CD4-positive, alpha-beta T cell (primary cell): Measurements from ENCODE around the gene FARS2. TPM values are rescaled to one million over a fixed set of nuclear protein-coding genes. Genes with fewer than 3 reads are reported as not detected.

Experiments used
- ATAC-seq: fragments of 200-7000 bp; cut with Tn5 transposase; one replicate; pipeline ENCODE4 v1.10.0; 2022; ENCODE audit warnings: mild to moderate bottlenecking; ENCODE audit not compliant: poor library complexity
- CTCF ChIA-PET: fragments of 350-600 bp; sonication (Branson Sonifier 250); formaldehyde crosslinking; loops from one replicate; lab custom pipeline; 2021; ENCODE audit warnings: antibody characterized with exemption, inconsistent platforms; lab: Charles Lee
- POLR2A ChIA-PET: fragments of 350-600 bp; sonication (Branson Sonifier 250); formaldehyde crosslinking; loops from one replicate; lab custom pipeline; 2021; ENCODE audit warnings: antibody characterized with exemption, inconsistent platforms; lab: Charles Lee
- DNase-seq, 14 experiments: peaks; one replicate each; pipeline ENCODE4 v3.0.0-alpha.2; 2013 to 2020; ENCODE audit warnings: mixed read lengths in 2 of 14
- H3K27ac ChIP-seq, 2 donors: one replicate each; pipeline versions ENCODE4 v1.5.1 to v1.7.0; 2013; ENCODE audit warnings: low read length in 2 of 2, low read depth in 1 of 2, mild to moderate bottlenecking in 1 of 2
- H3K27me3 ChIP-seq, 2 experiments: 1 replicate in 1 of 2; 2 replicates in 1 of 2; pipeline versions ENCODE4 v1.6.1 to v1.7.0; 2013; ENCODE audit warnings: low read length in 2 of 2, control low read depth in 1 of 2, mild to moderate bottlenecking in 1 of 2, moderate library complexity in 1 of 2; ENCODE audit not compliant: insufficient read depth in 2 of 2, control insufficient read depth in 1 of 2
- H3K36me3 ChIP-seq: one replicate; pipeline ENCODE4 v1.6.1; 2013; ENCODE audit warnings: low read length, control low read depth; ENCODE audit not compliant: insufficient read depth
- H3K4me1 ChIP-seq: one replicate; pipeline ENCODE4 v1.6.1; 2013; ENCODE audit warnings: low read length, control low read depth; ENCODE audit not compliant: insufficient read depth
- H3K4me3 ChIP-seq: one replicate; pipeline ENCODE4 v1.5.1; 2013; ENCODE audit warnings: mild to moderate bottlenecking, low read length, moderate library complexity
- H3K9me3 ChIP-seq, 2 experiments: 1 replicate in 1 of 2; 2 replicates in 1 of 2; pipeline versions ENCODE4 v1.6.1 to v1.7.0; 2013; ENCODE audit warnings: low read length in 2 of 2, mild to moderate bottlenecking in 2 of 2, control low read depth in 1 of 2, moderate library complexity in 1 of 2; ENCODE audit not compliant: control insufficient read depth in 1 of 2, insufficient read depth in 1 of 2
- H3K27ac Mint-ChIP-seq: one replicate; pipeline ENCODE4 v1.8.0; 2020; ENCODE audit warnings: mixed read lengths
- H3K27me3 Mint-ChIP-seq: one replicate; pipeline ENCODE4 v1.8.0; 2021; ENCODE audit warnings: mixed read lengths
- H3K36me3 Mint-ChIP-seq: one replicate; pipeline ENCODE4 v1.8.0; 2021; ENCODE audit warnings: low read depth, mixed read lengths
- H3K4me1 Mint-ChIP-seq: one replicate; pipeline ENCODE4 v1.8.0; 2021; ENCODE audit warnings: low read depth, mixed read lengths
- H3K4me3 Mint-ChIP-seq: one replicate; pipeline ENCODE4 v1.8.0; 2020; ENCODE audit warnings: mild to moderate bottlenecking, mixed read lengths
- H3K9me3 Mint-ChIP-seq: one replicate; pipeline ENCODE4 v1.8.0; 2020; ENCODE audit warnings: mixed read lengths
- CTCF ChIP-seq: fragments of 200-600 bp; IDR thresholded peaks from one replicate; pipeline ENCODE4 v1.8.0; 2022; ENCODE audit warnings: antibody characterized with exemption, mild to moderate bottlenecking
- intact Hi-C, 2 experiments: fragments of 100-400 bp; cut with DNase I in 1 of 2; cut with micrococcal nuclease in 1 of 2; formaldehyde crosslinking; loops; one replicate each; pipeline versions ENCODE4 v1.15.1 to v1.9.0; 2023 to 2025; cut with DNase I, micrococcal nuclease
- total RNA-seq, 174 experiments: library from RNA in 2 of 174; stranded (reverse) in 2 of 174; gene quantifications; one replicate each; pipeline ENCODE4 v1.2.3 and lab custom pipeline; 2021 to 2026

FARS2 gene
- total RNA-seq, 2 experiments from 2014 or later: 12.6 to 12.8 TPM

- no peak overlapping the region for H3K4me3 Mint-ChIP-seq
- no peak overlapping the region for H3K27ac ChIP-seq
- CTCF ChIA-PET: no interaction called here
- ATAC-seq (no peak), DNase-seq (no peak)
- H3K4me3 ChIP-seq: no peak overlapping the region
- no peak overlapping the region for H3K27ac Mint-ChIP-seq
- H3K4me1 ChIP-seq: no peaks in the 10 kb centered on the region
- no peaks in the 10 kb centered on the region for H3K27me3 Mint-ChIP-seq
- no peaks in the 10 kb centered on the region for H3K9me3 ChIP-seq
- intact Hi-C loops: no loop called here
- peaks cover 8% of the 10 kb centered on the region for H3K36me3 Mint-ChIP-seq
- TF ChIP-seq CTCF: no peak
- H3K27me3 ChIP-seq: no peaks in the 10 kb centered on the region
- no peaks in the 10 kb centered on the region for H3K36me3 ChIP-seq
- H3K9me3 Mint-ChIP-seq: no peaks in the 10 kb centered on the region
- POLR2A ChIA-PET: no interaction called here
- no peaks in the 10 kb centered on the region for H3K4me1 Mint-ChIP-seq
Observed at GRCh38 chr6:5450073-5450472, 188.8 kb downstream of the FARS2 start.

GRCh38 chr6:5453546-5453945 is 192.2 kb downstream of the FARS2 start:
- no peak overlapping the region for H3K4me3 Mint-ChIP-seq
- no peak overlapping the region for H3K27ac Mint-ChIP-seq
- H3K4me1 Mint-ChIP-seq: no peaks in the 10 kb centered on the region
- no peaks in the 10 kb centered on the region for H3K9me3 ChIP-seq
- no peak for DNase-seq
- no peaks in the 10 kb centered on the region for H3K9me3 Mint-ChIP-seq
- H3K4me3 ChIP-seq: no peak overlapping the region
- no peaks in the 10 kb centered on the region for H3K36me3 ChIP-seq
- H3K27me3 Mint-ChIP-seq: no peaks in the 10 kb centered on the region
- POLR2A ChIA-PET: no interaction called here
- no peak for TF ChIP-seq CTCF
- no peak for ATAC-seq
- peaks cover 8% of the 10 kb centered on the region for H3K36me3 Mint-ChIP-seq
- no peaks in the 10 kb centered on the region for H3K27me3 ChIP-seq
- H3K4me1 ChIP-seq: no peaks in the 10 kb centered on the region
- intact Hi-C loops: no loop called here
- no peak overlapping the region for H3K27ac ChIP-seq
- CTCF ChIA-PET: interaction anchor here (0.9 kb wide), 1 partner anchor 11 kb away, joined by 3 read pairs; no protein-coding TSS in a partner anchor

- H3K4me3 Mint-ChIP-seq: no peak overlapping the region
- ATAC-seq (no peak), DNase-seq (no peak)
- POLR2A ChIA-PET: interaction anchor here (1.3 kb wide), 1 partner anchor 471 kb away, joined by 3 read pairs; no protein-coding TSS in a partner anchor
- no peaks in the 10 kb centered on the region for H3K4me1 ChIP-seq
- H3K27me3 ChIP-seq: no peaks in the 10 kb centered on the region
- CTCF ChIA-PET: interaction anchor here (1.3 kb wide), 1 partner anchor 16 kb away, joined by 4 read pairs; no protein-coding TSS in a partner anchor
- H3K9me3 Mint-ChIP-seq: no peaks in the 10 kb centered on the region
- H3K4me3 ChIP-seq: no peak overlapping the region
- H3K4me1 Mint-ChIP-seq: peaks cover 10% of the 10 kb centered on the region
- H3K36me3 Mint-ChIP-seq: peaks cover 9% of the 10 kb centered on the region
- H3K27ac Mint-ChIP-seq: no peak overlapping the region
- intact Hi-C loops: no loop called here
- no peak for TF ChIP-seq CTCF
- no peaks in the 10 kb centered on the region for H3K27me3 Mint-ChIP-seq
- H3K36me3 ChIP-seq: no peaks in the 10 kb centered on the region
- H3K9me3 ChIP-seq: no peaks in the 10 kb centered on the region
- H3K27ac ChIP-seq: no peak overlapping the region
Observed at GRCh38 chr6:5455142-5455541, 193.8 kb downstream of the FARS2 start.
